Endothelial cell of umbilical vein (primary cell): ENCODE results near the gene UBB. TPM values are rescaled to one million over a fixed set of nuclear protein-coding genes. Genes with fewer than 3 reads are reported as not detected.
A peak's percentile ranks its signal among the peaks of the same experiment; 100 is the strongest.

Experiments
- BruUV-seq: library from RNA; stranded (reverse); fragments of 400-500 nt; replicated peaks from 2 replicates; lab custom pipeline; 2021; lab: Mats Ljungman, UMichigan
- CTCF ChIA-PET: fragments of 300-600, 350-600 bp; sonication (Branson Sonifier 250); formaldehyde crosslinking; loops from one replicate; lab custom pipeline; 2021; ENCODE audit warnings: antibody characterized with exemption, inconsistent platforms; lab: Charles Lee
- POLR2A ChIA-PET: fragments of 300-600, 350-600 bp; sonication (Branson Sonifier 250); formaldehyde crosslinking; loops from one replicate; lab custom pipeline; 2021; ENCODE audit warnings: antibody characterized with exemption, inconsistent platforms; lab: Charles Lee
- DNase-seq: peaks from one replicate; pipeline ENCODE4 v3.0.0-alpha.2; 2011; ENCODE audit warnings: low read depth, low spot score
- FAIRE-seq: peaks from 2 replicates; lab custom pipeline; 2011; peaks lifted over from hg19 to GRCh38; lab: Jason Lieb, UNC
- H2AFZ ChIP-seq: 2 replicates; pipeline ENCODE4 v1.6.0; 2012; ENCODE audit warnings: low read depth, low read length, control low read depth, inconsistent platforms
- H3K27ac ChIP-seq: 2 replicates; pipeline ENCODE4 v1.5.1; 2011; ENCODE audit warnings: low read depth, mild to moderate bottlenecking, control low read depth, low read length, moderate library complexity; ENCODE audit not compliant: insufficient read depth
- H3K27me3 ChIP-seq, 2 experiments: 2 replicates each; pipeline versions ENCODE4 v1.6.0 to v1.6.1; 2011; ENCODE audit warnings: low read length in 2 of 2, mixed read lengths in 1 of 2; ENCODE audit not compliant: control insufficient read depth in 2 of 2, insufficient read depth in 2 of 2
- H3K36me3 ChIP-seq, 2 experiments: 2 replicates in 1 of 2; 3 replicates in 1 of 2; pipeline ENCODE4 v1.5.1; 2011; ENCODE audit warnings: low read length in 2 of 2, mild to moderate bottlenecking in 1 of 2, moderate library complexity in 1 of 2; ENCODE audit not compliant: control insufficient read depth in 2 of 2, insufficient read depth in 2 of 2; ENCODE audit errors: extremely low read depth in 1 of 2
- H3K4me1 ChIP-seq: 3 replicates; pipeline ENCODE4 v1.5.1; 2011; ENCODE audit warnings: mild to moderate bottlenecking, low read length; ENCODE audit not compliant: control insufficient read depth, insufficient read depth; ENCODE audit errors: extremely low read depth
- H3K4me2 ChIP-seq: 2 replicates; pipeline ENCODE4 v1.6.1; 2011; ENCODE audit warnings: low read length, control low read depth, mixed read lengths; ENCODE audit not compliant: insufficient read depth
- H3K4me3 ChIP-seq, 3 experiments: fragments of 200-600 bp in 1 of 3; sonication (generic), shearing (Covaris generic) in 1 of 3; replicated peaks in 1 of 3; 2 replicates each; pipeline ENCODE4 v1.5.1; 2011 to 2016; ENCODE audit warnings: control low read depth in 3 of 3, low read length in 3 of 3, mild to moderate bottlenecking in 2 of 3, inconsistent platforms in 1 of 3, low read depth in 1 of 3, moderate library complexity in 1 of 3; ENCODE audit not compliant: insufficient read depth in 1 of 3
- H3K79me2 ChIP-seq: 2 replicates; pipeline ENCODE4 v1.6.0; 2012; ENCODE audit warnings: low read length, inconsistent platforms; ENCODE audit not compliant: control insufficient read depth, insufficient read depth
- H3K9ac ChIP-seq: replicated peaks from 2 replicates; pipeline ENCODE3; 2011; ENCODE audit warnings: low read length, control low read depth; ENCODE audit not compliant: insufficient read depth; ENCODE audit errors: extremely low read depth
- H3K9me1 ChIP-seq: replicated peaks from 3 replicates; pipeline ENCODE4 v1.6.0; 2011; ENCODE audit warnings: mild to moderate bottlenecking, low read length; ENCODE audit not compliant: control insufficient read depth, insufficient read depth; ENCODE audit errors: extremely low read depth
- H3K9me3 ChIP-seq: replicated peaks from 2 replicates; pipeline ENCODE4 v1.5.1; 2012; ENCODE audit warnings: low read length, inconsistent platforms; ENCODE audit not compliant: control insufficient read depth, insufficient read depth
- H4K20me1 ChIP-seq: replicated peaks from 2 replicates; pipeline ENCODE3; 2011; ENCODE audit warnings: mild to moderate bottlenecking, low read length; ENCODE audit not compliant: control insufficient read depth, insufficient read depth; ENCODE audit errors: extremely low read depth
- CTCF ChIP-seq, 2 donors: IDR thresholded peaks; 1 replicate in 1 of 2; 2 replicates in 1 of 2; pipeline ENCODE4 v1.5.1; 2011; ENCODE audit warnings: low read length in 2 of 2, mild to moderate bottlenecking in 2 of 2, moderate library complexity in 2 of 2, control low read depth in 1 of 2, inconsistent platforms in 1 of 2, low read depth in 1 of 2; ENCODE audit not compliant: insufficient read depth in 1 of 2; ENCODE audit errors: extremely low read depth in 1 of 2
- EZH2 ChIP-seq: IDR thresholded peaks from 2 replicates; pipeline ENCODE4 v1.6.1; 2012; ENCODE audit warnings: borderline replicate concordance, low read depth, mild to moderate bottlenecking, moderate library complexity, low read length, inconsistent platforms; ENCODE audit not compliant: severe bottlenecking
- FOS ChIP-seq: IDR thresholded peaks from 2 replicates; pipeline ENCODE4 v1.6.1; 2011; ENCODE audit warnings: mild to moderate bottlenecking, low read length, moderate library complexity, borderline replicate concordance; ENCODE audit not compliant: insufficient read depth
- MYC ChIP-seq: IDR thresholded peaks from one replicate; pipeline ENCODE4 v1.6.1; 2011; ENCODE audit warnings: mild to moderate bottlenecking, low read depth, low read length
- dilution Hi-C: fragments of 300-500 bp; cut with MboI; formaldehyde crosslinking; loops from one replicate; pipeline ENCODE4 v1.15.0; 2019; ENCODE audit warnings: low sequenced_read_pairs; ENCODE audit not compliant: extremely low pct_ligation_motif_present
- intact Hi-C: fragments of 100-400 bp; cut with micrococcal nuclease; formaldehyde crosslinking; loops from one replicate; pipeline ENCODE4 v1.10.0; 2022
- polyA plus RNA-seq, 4 experiments: library from polyadenylated mRNA; depleted of rRNA in 3 of 4; stranded (reverse) in 3 of 4; unstranded in 1 of 4; fragments of >200 nt; gene quantifications; 2 replicates each; pipeline versions ENCODE4 v1.2.1 to v1.2.3, GENCODE V29; 2011 to 2012; ENCODE audit warnings: missing spikeins in 1 of 4
- total RNA-seq: library from RNA; stranded (reverse); gene quantifications from 2 replicates; pipeline ENCODE4 v1.2.3, GENCODE V29; 2021
- TF ChIP-seq, protein P1 (sequence below): IDR thresholded peaks from 2 replicates; pipeline ENCODE4 v1.6.1; 2011; ENCODE audit not compliant: insufficient read depth, insufficient read length

Gene UBB
- total and polyA plus RNA-seq, 2 donors (not counting 3 experiments of a cell fraction or from before 2014, with no cell fraction given) = 1,294 to 1,683 TPM

DNA sequence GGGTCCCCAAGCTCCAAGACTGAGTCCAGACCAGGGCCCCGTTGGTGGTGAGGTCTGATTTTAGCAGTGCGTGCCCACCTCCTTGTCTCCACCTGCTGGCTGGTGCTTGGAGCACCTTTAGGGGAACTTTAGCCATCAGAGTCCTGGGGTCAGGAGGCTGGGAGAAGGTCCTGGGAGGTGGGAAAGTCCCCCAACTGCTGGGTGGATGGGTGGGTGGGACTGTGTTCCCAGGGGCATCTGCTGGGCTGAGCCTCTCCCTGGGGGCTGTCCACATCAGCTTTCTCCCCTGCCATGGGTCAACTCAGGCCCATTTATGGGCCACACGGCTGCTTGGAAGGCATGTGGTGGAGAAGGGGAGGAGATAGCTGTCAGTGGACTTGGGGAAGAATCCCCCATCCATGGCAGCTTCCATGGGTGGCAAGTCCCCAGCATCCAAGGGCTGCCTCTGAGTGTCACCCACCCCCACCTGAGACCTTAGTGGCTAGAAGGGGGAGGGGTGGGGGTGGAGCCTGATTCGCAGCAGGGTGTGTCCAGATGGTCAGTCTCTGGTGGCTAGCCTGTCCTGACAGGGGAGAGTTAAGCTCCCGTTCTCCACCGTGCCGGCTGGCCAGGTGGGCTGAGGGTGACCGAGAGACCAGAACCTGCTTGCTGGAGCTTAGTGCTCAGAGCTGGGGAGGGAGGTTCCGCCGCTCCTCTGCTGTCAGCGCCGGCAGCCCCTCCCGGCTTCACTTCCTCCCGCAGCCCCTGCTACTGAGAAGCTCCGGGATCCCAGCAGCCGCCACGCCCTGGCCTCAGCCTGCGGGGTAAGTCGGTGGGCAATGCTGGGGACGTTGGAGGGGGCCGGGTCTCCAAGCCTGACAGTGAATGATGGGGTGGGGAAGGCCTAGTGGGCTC is 34.4 kb downstream of the UBB start, which contains the start of gene TRPV2:
Gene TRPV2 (plus strand): TSS at position 541 of the 894 bp plus-strand sequence. CDS start 2,098 bp downstream, outside the sequence.
- ChIA-PET POLR2A (no interaction called here), CTCF (interaction anchor here (0.8 to 1.6 kb wide), 6 partner anchors 13 to 62 kb away, joined by 3 to 7 read pairs (median 3); partner anchors contain the start of gene CENPV)
- Histone ChIP-seq H3K9ac (no peak within 1 kb of the TSS), H3K36me3 (no peaks in the 10 kb centered on the region), H4K20me1 (no peaks in the 10 kb centered on the region), H3K79me2 (no peaks in the 10 kb centered on the region), H3K4me3 (no peak within 1 kb of the TSS), H3K27me3 (no peaks in the 10 kb centered on the region), H3K9me1 (no peaks in the 10 kb centered on the region), H2AFZ (peak within 1 kb of the TSS; percentile 77), H3K9me3 (no peaks in the 10 kb centered on the region), H3K27ac (no peak within 1 kb of the TSS), H3K4me1 (peaks cover 23% of the 10 kb centered on the region), H3K4me2 (no peak within 1 kb of the TSS)
- dilution Hi-C loops = no loop called here
- no TSS peak for BruUV-seq
- intact Hi-C loops = loop anchor here (10.0 kb wide), 1 partner anchor 50 kb away; no protein-coding TSS in a partner anchor
- TF ChIP-seq, protein P1, sequence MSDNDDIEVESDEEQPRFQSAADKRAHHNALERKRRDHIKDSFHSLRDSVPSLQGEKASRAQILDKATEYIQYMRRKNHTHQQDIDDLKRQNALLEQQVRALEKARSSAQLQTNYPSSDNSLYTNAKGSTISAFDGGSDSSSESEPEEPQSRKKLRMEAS = no peak
- TF ChIP-seq MYC (no peak), EZH2 (no peak), CTCF (IDR thresholded peaks at IDR 0.05; ENCODE audit: extremely low read depth in 1 of 2, insufficient read depth in 1 of 2, low read depth in 1 of 2, low read length in 2 of 2) (peak in 1 of 2 donors; percentile 13), FOS (no peak)
- FAIRE-seq (no peak), DNase-seq (no peak)
